CD4-positive, alpha-beta T cell treated with Interleukin-6 for 4 hours (primary cell): ENCODE data around the gene NNMT.
"Not testable (repeated sequence)": the region's sequence is repeated elsewhere in the genome, so short reads cannot be mapped to it uniquely, and the experiment has no call there.

Experiments used
- DNase-seq: peaks from one replicate; pipeline ENCODE4 v3.0.0-alpha.2; 2020; ENCODE audit warnings: mixed read lengths

Gene NNMT

GRCh38 chr11:114314096-114314495 lies 17.9 kb downstream of the NNMT start:
- DNase-seq: no peak

GRCh38 chr11:114315749-114316368 lies 19.7 kb downstream of the NNMT start:
- DNase-seq: peak; percentile 30

DNA sequence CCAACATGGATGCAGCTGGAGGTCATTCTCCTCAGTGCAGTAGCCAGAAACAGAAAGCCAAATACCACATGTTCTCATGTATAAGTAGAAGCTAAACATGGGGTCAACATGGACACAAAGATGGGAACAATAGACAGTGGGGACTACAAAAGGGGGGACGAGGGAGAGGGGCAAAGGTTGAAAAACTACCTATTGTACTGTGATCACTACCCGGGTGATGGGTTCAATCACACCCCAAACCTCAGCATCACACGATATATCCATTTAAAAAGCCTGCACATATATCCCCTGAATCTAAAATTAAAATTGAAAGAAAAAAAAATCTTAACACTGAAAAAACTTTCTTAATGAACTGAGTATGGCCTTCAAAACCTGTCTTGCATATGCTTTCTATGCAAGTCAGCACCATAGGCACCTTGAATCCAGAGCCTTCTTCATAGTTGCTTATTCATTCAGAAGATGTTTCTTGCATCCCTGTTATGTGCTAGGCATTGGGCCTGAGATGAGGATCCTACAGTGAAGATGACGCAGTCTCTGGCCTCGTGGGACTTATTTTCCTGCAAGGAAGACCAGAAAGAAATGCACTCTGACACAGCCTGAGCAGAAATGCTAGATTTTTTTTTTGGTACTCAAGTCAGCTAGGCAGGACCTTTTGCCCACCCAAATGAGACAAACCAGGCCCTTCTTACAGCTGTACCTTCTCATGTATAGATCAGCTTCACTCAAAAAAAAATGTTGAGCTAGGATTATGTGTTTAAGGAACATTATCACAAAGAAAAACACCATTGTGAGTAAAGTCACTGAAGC lies 21.0 kb downstream of the NNMT start:
- no peak for DNase-seq

DNA sequence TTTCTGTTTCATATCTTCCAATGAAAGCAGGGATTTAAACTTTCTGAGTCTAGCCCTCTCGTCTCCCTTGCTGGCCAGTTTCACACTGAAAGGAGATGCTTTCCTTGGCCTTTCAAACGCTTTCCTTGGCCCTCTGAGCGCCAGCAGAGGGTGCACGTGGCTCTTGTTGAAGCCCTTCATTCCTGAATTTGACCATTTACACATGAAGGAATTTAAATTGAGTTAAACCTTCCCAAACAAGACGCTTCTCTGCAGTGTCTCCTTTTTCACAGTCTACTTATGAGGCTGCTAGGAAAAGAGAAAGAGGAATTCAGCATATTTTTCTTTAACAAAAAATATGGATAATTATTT lies 21.6 kb downstream of the NNMT start:
- DNase-seq: peak; percentile 23

DNA sequence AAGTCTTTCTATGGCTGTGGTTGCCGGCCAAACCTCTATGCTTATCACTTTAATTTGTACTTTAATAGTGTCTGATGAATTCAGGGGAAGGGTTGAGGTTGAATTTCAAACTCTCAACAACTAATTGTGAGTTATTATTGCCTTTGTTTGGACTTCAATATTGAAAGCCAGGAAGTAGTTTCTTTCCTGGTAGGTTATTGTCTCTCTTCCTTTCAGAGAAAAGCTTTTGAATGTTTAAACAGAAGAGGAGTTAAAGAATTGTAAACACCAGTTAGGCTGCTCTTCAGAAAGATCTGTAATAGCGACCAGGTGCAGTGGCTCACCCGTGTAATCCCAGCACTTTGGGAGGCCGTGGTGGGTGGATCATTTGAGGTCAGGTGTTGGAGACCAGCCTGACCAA lies 22.2 kb downstream of the NNMT start:
- DNase-seq: no peak

DNA sequence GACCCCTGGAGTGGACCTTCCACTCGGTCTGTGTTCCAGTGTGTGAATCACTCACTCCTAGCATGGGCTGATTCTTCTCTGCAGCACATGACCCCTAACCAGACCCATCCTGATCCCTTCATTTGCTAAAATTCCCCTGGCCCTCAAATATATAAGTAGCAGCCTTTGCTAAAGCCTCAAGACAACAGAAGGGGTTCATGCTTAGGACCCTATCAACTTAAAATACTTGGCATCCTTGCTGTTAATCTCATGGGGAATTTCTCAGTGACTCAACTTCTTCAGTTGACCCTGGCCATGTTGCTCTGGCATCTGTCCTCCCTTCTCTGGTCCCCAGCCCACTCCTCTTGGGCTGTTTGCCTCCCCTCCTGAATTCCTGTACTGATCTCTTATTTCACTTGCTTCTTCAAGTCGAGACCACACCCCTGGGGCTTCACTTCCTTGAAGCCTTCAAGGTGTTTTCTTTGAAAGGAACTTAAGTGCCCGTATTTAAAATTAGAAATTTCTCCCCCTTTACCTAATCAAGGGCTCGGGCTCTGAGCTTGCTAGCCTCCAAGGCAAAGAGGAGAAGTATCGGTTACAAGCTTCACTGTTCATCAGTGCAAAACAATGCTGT lies 23.6 kb downstream of the NNMT start:
- DNase-seq: peak; percentile 42

GRCh38 chr11:114321621-114322257 lies 25.5 kb downstream of the NNMT start:
- no peak for DNase-seq

GRCh38 chr11:114322934-114323333 lies 26.7 kb downstream of the NNMT start:
- no peak for DNase-seq

DNA sequence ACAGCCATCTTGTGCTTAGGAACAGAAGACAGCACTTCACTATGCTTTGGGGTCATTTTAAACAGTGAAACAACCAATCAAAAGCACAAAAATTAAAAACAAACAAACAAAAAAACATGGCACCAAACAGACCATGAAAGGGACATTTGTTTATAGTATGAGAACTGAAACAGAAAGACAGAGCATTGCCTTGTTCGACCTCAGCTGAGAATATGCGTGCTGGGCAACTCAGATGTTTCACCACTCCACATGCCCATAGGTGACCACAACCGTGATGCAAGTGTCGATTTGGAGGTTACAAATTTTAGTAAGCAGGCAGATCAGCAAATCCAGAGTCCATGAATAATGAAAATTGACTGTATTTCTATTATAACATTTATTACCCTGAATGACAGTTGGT lies 30.0 kb downstream of the NNMT start:
- DNase-seq: no peak

GRCh38 chr11:114326776-114327175 lies 30.6 kb downstream of the NNMT start:
- DNase-seq: no peak

- no peak for DNase-seq
These were observed 34.2 kb downstream of the NNMT start for GRCh38 chr11:114330373-114330772.

DNA sequence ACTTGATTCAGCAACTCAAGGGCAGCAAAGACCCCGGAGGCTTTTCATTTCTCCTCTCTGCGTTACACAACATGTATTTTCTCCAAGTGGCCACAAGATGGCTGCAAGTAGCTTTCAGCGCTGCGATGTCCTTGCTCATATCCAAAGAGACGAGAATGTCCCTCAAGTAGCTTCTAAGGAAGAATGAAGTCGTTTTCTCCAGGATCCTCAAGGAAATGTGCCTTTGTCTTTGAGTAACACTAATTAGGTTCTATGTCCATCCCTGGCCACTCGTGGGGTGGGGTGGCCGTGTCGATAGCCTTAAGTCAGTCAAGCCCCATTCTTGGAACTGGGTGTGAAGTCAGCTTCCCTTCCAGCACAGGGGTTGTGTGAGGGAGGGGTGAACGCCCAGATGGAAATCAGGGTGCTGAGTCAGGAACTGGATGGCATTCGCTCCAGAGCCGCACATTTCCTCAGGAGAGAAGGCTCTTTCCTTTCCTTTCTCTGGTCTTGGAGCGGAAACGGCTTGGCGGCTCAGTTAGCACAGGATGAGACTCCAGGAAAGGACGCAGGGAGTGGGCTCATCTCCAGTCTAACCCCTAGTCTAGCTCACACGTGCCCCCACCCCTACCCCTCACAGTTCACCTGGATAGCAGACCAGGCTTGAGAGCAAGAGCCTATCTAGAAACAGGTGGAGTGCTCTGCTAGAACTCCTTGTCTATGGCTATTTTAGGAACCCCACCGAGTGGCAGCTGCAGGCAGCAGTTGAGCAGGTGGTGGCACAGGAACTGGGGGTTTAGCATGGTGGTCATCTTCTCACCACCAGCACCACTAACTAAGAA lies 44.3 kb downstream of the NNMT start:
- DNase-seq: peak; percentile 44

DNA sequence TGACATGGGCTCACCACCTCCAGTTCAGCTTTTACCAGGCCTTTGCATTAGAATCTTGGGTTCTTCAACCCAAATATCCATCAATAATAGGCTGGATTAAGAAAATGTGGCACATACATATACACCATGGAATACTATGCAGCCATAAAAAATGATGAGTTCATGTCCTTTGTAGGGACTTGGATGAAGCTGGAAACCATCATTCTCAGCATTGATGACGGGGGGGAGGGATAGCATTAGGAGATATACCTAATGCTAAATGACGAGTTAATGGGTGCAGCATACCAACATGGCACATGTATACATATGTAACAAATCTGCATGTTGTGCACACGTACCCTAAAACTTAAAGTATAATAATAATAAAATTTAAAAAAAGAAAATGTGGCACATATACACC lies 45.5 kb downstream of the NNMT start:
- DNase-seq: not testable (repeated sequence)

GRCh38 chr11:114342476-114342875 lies 46.3 kb downstream of the NNMT start:
- DNase-seq: no peak

GRCh38 chr11:114343020-114343419 lies 46.8 kb downstream of the NNMT start:
- no peak for DNase-seq

GRCh38 chr11:114343493-114343892 lies 47.3 kb downstream of the NNMT start:
- no peak for DNase-seq

DNA sequence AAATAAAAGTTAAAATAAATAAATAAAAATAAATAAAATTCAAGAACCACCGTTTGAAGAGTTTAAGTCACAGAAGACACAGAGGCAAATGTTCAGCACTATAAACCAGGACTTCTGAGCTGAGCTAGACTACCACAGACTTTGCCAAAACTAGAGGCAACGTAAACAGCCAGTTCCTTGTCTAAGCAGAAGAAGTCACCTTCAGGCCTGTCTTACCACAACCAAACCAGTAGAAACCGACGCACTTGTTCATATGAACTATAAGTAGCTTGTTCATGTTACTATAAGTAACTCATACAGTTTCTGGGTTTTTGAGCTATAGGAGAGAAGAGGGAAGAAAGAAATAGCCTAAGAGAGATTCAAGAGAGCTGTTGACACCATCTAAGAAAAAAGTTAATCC lies 48.3 kb downstream of the NNMT start:
- no peak for DNase-seq

DNA sequence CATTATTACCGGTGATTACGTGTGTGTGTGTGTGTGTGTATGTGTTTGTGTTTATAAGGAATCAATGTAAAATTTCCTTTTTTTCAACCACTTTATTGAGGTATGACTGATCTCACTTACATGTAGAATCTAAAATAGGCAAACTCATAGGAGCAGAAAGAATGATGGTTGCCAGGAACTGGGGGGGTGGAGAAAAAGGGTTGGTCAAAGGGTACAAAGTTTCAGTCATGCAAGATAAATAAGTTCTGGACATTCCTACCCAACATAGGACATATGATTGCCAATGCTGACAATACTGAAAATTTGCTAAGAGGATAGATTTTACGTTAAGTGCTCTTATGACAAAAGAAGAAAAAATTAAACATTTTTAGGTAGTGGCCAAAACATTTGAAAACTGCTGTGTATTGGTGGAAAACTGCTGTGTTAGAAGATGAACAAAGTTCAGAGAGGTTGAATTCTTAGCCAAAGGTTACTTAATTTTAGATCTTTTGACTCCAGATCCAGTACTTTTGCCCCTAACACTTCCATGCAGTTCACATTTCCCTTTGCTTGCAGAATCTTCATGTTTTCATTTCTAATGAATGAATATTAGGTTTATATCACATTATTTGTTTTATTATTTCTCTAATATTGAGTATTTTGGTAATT lies 49.5 kb downstream of the NNMT start:
- DNase-seq: no peak

DNA sequence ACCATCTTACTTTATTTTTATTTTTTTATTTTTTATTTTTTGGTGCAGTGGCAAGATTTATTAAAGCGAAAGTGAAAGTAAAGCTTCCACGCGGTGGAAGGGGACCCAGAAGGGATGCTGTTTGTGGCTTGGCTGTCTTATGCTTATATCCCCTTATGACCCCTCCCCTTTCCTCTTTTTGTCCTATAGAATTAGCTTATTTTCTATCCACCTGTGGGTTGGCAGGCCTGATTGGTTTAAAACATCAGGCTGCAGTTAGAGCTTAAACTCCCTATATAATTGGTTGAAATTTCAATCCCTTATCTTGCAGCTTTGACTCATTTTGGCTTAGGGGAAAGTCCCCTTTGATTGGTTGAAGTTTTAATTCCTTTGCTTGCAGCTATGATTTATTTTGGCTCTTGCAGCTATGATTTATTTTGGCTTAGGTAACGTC lies 50.5 kb downstream of the NNMT start:
- no peak for DNase-seq

DNA sequence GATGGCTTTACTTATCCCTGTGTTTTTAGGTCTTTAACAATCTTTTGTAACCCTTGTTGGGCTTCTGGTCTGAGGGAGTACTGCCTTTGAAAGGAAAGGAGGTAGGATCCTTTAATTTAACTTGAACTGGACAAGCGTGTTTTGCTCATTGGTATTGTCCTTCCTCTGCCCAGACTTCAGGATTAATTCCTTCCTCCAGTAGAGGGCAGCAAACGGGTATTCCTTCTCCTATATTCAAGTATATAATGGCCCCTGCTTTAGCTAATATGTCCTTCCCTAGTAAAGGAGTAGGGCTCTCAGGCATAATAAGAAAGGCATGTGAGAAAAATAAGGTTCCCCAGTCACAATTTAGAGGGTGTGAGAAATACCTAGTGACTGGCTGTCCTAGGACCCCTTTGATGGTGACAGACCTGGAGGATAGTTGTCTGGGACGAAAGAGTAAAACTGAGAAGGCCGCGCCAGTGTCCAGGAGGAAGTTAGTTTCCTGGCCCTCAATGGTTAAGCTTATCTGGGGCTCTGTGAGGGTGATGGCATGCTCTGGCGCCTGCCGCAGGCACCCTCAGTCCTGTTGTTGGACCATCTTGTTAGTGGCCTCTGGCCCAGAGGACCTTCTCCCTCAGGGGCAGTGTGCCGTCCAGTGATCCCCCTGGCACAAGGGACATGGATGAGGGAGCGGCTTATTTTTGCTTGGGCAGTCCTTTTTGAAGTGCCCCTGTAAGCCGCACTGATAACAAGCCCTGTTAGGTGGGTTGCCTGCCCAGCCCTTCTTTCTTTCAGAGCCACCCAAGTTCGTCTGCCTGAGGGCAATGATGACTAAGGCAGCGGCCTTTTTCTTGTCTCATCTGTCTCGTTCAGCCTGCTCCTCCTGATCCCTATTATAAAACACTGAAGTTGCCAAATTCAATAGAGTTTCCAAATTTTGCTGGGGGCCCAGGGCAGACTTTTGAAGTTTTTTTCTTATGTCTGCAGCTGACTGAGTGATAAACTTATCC lies 52.3 kb downstream of the NNMT start:
- peak; percentile 49 for DNase-seq

DNA sequence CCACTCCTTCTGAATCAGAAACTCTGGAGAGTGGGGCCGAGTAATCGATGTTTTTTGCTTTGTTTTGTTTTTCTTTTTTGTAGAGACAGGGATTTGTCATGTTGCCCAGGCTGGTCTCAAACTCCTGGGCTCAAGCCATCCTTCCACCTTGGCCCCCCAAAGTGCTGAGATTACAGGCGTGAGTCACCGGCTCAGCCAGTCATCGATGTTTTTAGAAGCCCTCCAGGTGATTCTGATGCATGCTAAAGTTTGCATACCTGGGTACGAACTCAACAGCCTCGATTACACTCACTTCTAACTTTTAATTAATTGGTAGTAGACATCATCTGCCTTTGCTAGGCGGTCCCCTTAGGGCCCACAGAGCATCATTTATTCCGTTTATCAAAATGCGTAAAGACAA lies 53.8 kb downstream of the NNMT start:
- no peak for DNase-seq
